HG02610 (cell line): ENCODE measurements around the gene CASZ1.

Experiments used
- ATAC-seq: cut with Tn5 transposase; IDR thresholded peaks from one replicate; pipeline ENCODE4 v1.9.1; 2021; ENCODE audit warnings: mild to moderate bottlenecking, moderate library complexity; ENCODE audit not compliant: unreplicated experiment

CASZ1 gene

GRCh38 chr1:10754568-10755329 lies 41.7 kb downstream of the CASZ1 start:
- no peak for ATAC-seq

GRCh38 chr1:10753299-10753698 lies 43.1 kb downstream of the CASZ1 start:
- ATAC-seq = no peak

GRCh38 chr1:10751561-10752085 lies 44.8 kb downstream of the CASZ1 start:
- no peak for ATAC-seq

- no peak for ATAC-seq
Observed at GRCh38 chr1:10751160-10751559, 45.3 kb downstream of the CASZ1 start.

- no peak for ATAC-seq
Observed at GRCh38 chr1:10745886-10746455, 50.5 kb downstream of the CASZ1 start.

GRCh38 chr1:10745383-10745782 lies 51.1 kb downstream of the CASZ1 start:
- no peak for ATAC-seq

- ATAC-seq = no peak
Observed at GRCh38 chr1:10744654-10745238, 51.7 kb downstream of the CASZ1 start.

- ATAC-seq = no peak
Observed at GRCh38 chr1:10744029-10744428, 52.4 kb downstream of the CASZ1 start.

GRCh38 chr1:10741696-10742095 lies 54.8 kb downstream of the CASZ1 start:
- no peak for ATAC-seq

GRCh38 chr1:10740123-10740522 lies 56.3 kb downstream of the CASZ1 start:
- no peak for ATAC-seq

- no peak for ATAC-seq
Observed at GRCh38 chr1:10739589-10739988, 56.9 kb downstream of the CASZ1 start.

- ATAC-seq = no peak
Observed at GRCh38 chr1:10738061-10739058, 58.1 kb downstream of the CASZ1 start.

GRCh38 chr1:10737651-10738050 lies 58.8 kb downstream of the CASZ1 start:
- ATAC-seq = no peak

GRCh38 chr1:10736634-10737586 lies 59.5 kb downstream of the CASZ1 start:
- ATAC-seq = no peak

GRCh38 chr1:10735563-10736305 lies 60.7 kb downstream of the CASZ1 start:
- ATAC-seq = no peak

- ATAC-seq = no peak
Observed at GRCh38 chr1:10734962-10735544, 61.4 kb downstream of the CASZ1 start.

GRCh38 chr1:10734375-10734774 lies 62.1 kb downstream of the CASZ1 start:
- ATAC-seq = no peak

- peak; percentile 44 for ATAC-seq
Observed at GRCh38 chr1:10733474-10734366, 62.7 kb downstream of the CASZ1 start.
